ENCODE results near the gene TPM1. TPM values are rescaled to one million over a fixed set of nuclear protein-coding genes. Genes with fewer than 3 reads are reported as not detected.

TPM1 gene
- total and polyA plus RNA-seq, 10 of the 15 experiments (the other 5 are each of a cell fraction or from before 2014, with no cell fraction given), result 0.43 to 10.0 (median 2.4) TPM

DNA sequence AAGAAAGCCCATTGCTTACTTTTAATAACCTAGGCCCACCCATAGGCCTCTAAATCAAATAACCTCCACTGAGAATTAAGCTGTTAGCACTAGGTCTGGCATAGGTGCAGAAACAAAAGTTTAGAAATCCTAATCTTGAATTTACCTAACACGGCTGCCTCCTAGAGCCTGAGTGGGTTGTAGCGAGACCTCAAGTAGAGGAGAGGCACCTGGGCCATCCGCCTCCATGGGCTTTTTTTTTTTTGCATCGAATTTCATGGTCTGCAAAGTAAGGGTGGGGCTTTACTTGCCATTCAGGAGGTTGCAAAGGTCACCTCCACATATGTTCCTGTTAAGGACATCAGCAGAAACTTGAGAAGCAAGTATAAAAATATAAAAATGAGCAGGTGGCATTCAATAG is 6.6 kb upstream of the TPM1 start:
- in situ Hi-C loops (cut with MboI) (no loop called here), intact Hi-C loops (cut with micrococcal nuclease; ENCODE audit: unreplicated experiment) (no loop called here)
- peaks cover 1 to 6% of the 10 kb centered on the region in 2 experiments; a peak in 2 of 4 replicates for H3K27me3 ChIP-seq (replicated peaks in 1 of 2; ENCODE audit: control insufficient read depth in 2 of 2, insufficient read depth in 2 of 2, low read length in 1 of 2)
- RAD21 ChIA-PET (ENCODE audit: unreplicated experiment), result no interaction called here
- no peak overlapping the region for H2AFZ ChIP-seq (ENCODE audit: control insufficient read depth, low read depth, low read length)
- DNase-seq (ENCODE audit: low read depth, low spot score) (no peak), ATAC-seq (no peak), FAIRE-seq (no peak)
- no peaks in the 10 kb centered on the region for H3K79me2 ChIP-seq (ENCODE audit: control insufficient read depth, insufficient read depth, low read length)
- no peak overlapping the region for H3K4me3 ChIP-seq
- no peak overlapping the region for H3K9ac ChIP-seq (ENCODE audit: control insufficient read depth, insufficient read depth, low read length)
- SMC1A ChIA-PET (ENCODE audit: uncharacterized antibody, unreplicated experiment), result no interaction called here
- WGBS (ENCODE audit: insufficient coverage, insufficient replicate concordance, low lambda C conversion rate, missing lambda C conversion rate), result 3% methylated on average over 4 of the region's 4 CpGs
- no peak overlapping the region for H3K4me2 ChIP-seq (ENCODE audit: control insufficient read depth, insufficient read depth)
- no TSS peak for BruUV-seq (replicated peaks)
- CTCF ChIA-PET, result interaction anchor here (2.7 kb wide), 1 partner anchor 12 kb away, joined by 7 read pairs; no protein-coding TSS in a partner anchor
- POLR2A ChIA-PET, result no interaction called here
- no peaks in the 10 kb centered on the region for H3K36me3 ChIP-seq (ENCODE audit: control insufficient read depth in 2 of 2, insufficient read depth in 2 of 2, low read length in 1 of 2)
- no peaks in the 10 kb centered on the region for H3K4me1 ChIP-seq (ENCODE audit: control insufficient read depth, insufficient read depth, low read length)
- no peaks in the 10 kb centered on the region for H3K9me3 ChIP-seq (replicated peaks; ENCODE audit: control insufficient read depth, insufficient read depth, low read length)
- H4K20me1 ChIP-seq (ENCODE audit: control insufficient read depth, insufficient read depth), result no peaks in the 10 kb centered on the region
- H3K27ac ChIP-seq (ENCODE audit: control insufficient read depth, insufficient read depth), result no peak overlapping the region
- TF ChIP-seq HCFC1 (IDR thresholded peaks at IDR 0.05; ENCODE audit: low read length) (no peak), ESRRA (IDR thresholded peaks at IDR 0.05; ENCODE audit: low read length) (no peak), SREBF2 (IDR thresholded peaks at IDR 0.05; ENCODE audit: low read length) (no peak), GABPA (IDR thresholded peaks at IDR 0.05; ENCODE audit: low read depth) (no peak), SIX5 (IDR thresholded peaks at IDR 0.05; ENCODE audit: low read depth, low read length, severe bottlenecking) (no peak), KAT2A (conservative IDR thresholded peaks at IDR 0.05; ENCODE audit: control insufficient read depth, low read depth, low read length) (no peak), CHD1 (IDR thresholded peaks at IDR 0.05; ENCODE audit: low read depth, low read length) (no peak), TCF7 (IDR thresholded peaks at IDR 0.05; ENCODE audit: borderline replicate concordance) (no peak)
- TF ChIP-seq, protein P1, sequence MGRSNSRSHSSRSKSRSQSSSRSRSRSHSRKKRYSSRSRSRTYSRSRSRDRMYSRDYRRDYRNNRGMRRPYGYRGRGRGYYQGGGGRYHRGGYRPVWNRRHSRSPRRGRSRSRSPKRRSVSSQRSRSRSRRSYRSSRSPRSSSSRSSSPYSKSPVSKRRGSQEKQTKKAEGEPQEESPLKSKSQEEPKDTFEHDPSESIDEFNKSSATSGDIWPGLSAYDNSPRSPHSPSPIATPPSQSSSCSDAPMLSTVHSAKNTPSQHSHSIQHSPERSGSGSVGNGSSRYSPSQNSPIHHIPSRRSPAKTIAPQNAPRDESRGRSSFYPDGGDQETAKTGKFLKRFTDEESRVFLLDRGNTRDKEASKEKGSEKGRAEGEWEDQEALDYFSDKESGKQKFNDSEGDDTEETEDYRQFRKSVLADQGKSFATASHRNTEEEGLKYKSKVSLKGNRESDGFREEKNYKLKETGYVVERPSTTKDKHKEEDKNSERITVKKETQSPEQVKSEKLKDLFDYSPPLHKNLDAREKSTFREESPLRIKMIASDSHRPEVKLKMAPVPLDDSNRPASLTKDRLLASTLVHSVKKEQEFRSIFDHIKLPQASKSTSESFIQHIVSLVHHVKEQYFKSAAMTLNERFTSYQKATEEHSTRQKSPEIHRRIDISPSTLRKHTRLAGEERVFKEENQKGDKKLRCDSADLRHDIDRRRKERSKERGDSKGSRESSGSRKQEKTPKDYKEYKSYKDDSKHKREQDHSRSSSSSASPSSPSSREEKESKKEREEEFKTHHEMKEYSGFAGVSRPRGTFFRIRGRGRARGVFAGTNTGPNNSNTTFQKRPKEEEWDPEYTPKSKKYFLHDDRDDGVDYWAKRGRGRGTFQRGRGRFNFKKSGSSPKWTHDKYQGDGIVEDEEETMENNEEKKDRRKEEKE (IDR thresholded peaks at IDR 0.05), result no peak
- TF ChIP-seq, protein P2, sequence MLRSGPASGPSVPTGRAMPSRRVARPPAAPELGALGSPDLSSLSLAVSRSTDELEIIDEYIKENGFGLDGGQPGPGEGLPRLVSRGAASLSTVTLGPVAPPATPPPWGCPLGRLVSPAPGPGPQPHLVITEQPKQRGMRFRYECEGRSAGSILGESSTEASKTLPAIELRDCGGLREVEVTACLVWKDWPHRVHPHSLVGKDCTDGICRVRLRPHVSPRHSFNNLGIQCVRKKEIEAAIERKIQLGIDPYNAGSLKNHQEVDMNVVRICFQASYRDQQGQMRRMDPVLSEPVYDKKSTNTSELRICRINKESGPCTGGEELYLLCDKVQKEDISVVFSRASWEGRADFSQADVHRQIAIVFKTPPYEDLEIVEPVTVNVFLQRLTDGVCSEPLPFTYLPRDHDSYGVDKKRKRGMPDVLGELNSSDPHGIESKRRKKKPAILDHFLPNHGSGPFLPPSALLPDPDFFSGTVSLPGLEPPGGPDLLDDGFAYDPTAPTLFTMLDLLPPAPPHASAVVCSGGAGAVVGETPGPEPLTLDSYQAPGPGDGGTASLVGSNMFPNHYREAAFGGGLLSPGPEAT (IDR thresholded peaks at IDR 0.05; ENCODE audit: low read depth), result no peak
- TF ChIP-seq, protein P3, sequence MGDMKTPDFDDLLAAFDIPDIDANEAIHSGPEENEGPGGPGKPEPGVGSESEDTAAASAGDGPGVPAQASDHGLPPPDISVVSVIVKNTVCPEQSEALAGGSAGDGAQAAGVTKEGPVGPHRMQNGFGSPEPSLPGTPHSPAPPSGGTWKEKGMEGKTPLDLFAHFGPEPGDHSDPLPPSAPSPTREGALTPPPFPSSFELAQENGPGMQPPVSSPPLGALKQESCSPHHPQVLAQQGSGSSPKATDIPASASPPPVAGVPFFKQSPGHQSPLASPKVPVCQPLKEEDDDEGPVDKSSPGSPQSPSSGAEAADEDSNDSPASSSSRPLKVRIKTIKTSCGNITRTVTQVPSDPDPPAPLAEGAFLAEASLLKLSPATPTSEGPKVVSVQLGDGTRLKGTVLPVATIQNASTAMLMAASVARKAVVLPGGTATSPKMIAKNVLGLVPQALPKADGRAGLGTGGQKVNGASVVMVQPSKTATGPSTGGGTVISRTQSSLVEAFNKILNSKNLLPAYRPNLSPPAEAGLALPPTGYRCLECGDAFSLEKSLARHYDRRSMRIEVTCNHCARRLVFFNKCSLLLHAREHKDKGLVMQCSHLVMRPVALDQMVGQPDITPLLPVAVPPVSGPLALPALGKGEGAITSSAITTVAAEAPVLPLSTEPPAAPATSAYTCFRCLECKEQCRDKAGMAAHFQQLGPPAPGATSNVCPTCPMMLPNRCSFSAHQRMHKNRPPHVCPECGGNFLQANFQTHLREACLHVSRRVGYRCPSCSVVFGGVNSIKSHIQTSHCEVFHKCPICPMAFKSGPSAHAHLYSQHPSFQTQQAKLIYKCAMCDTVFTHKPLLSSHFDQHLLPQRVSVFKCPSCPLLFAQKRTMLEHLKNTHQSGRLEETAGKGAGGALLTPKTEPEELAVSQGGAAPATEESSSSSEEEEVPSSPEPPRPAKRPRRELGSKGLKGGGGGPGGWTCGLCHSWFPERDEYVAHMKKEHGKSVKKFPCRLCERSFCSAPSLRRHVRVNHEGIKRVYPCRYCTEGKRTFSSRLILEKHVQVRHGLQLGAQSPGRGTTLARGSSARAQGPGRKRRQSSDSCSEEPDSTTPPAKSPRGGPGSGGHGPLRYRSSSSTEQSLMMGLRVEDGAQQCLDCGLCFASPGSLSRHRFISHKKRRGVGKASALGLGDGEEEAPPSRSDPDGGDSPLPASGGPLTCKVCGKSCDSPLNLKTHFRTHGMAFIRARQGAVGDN (IDR thresholded peaks at IDR 0.05), result no peak
- TF ChIP-seq, protein P4, sequence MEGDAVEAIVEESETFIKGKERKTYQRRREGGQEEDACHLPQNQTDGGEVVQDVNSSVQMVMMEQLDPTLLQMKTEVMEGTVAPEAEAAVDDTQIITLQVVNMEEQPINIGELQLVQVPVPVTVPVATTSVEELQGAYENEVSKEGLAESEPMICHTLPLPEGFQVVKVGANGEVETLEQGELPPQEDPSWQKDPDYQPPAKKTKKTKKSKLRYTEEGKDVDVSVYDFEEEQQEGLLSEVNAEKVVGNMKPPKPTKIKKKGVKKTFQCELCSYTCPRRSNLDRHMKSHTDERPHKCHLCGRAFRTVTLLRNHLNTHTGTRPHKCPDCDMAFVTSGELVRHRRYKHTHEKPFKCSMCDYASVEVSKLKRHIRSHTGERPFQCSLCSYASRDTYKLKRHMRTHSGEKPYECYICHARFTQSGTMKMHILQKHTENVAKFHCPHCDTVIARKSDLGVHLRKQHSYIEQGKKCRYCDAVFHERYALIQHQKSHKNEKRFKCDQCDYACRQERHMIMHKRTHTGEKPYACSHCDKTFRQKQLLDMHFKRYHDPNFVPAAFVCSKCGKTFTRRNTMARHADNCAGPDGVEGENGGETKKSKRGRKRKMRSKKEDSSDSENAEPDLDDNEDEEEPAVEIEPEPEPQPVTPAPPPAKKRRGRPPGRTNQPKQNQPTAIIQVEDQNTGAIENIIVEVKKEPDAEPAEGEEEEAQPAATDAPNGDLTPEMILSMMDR (IDR thresholded peaks at IDR 0.05 in 2 of 3, conservative IDR thresholded peaks at IDR 0.05 in 1 of 3; ENCODE audit: control insufficient read depth in 2 of 3, extremely low read depth in 1 of 3, insufficient read depth in 1 of 3, low read depth in 3 of 3, low read length in 3 of 3), result no peak

Measured in GM12878 (cell line).